ENCODE data around the gene ZFYVE19.

The ZFYVE19 gene

GRCh38 chr15:40812721-40813425 lies 6.0 kb downstream of the ZFYVE19 start:
- Histone ChIP-seq H3K9me3 (ENCODE audit: control insufficient read depth, low read length) (no peaks in the 10 kb centered on the region), H3K4me1 (ENCODE audit: control insufficient read depth, insufficient read depth, low read length, poor library complexity, severe bottlenecking) (peaks cover 4% of the 10 kb centered on the region), H3K27ac (ENCODE audit: insufficient read depth, low read length, poor library complexity, severe bottlenecking) (no peak overlapping the region), H3K4me3 (ENCODE audit: insufficient read depth, low read depth, low read length, poor library complexity, severe bottlenecking) (no peak overlapping the region), H3K27me3 (replicated peaks; ENCODE audit: control insufficient read depth, insufficient read depth, low read length, poor library complexity, severe bottlenecking) (no peaks in the 10 kb centered on the region), H3K36me3 (ENCODE audit: control insufficient read depth, insufficient read depth, low read length) (peaks cover 30% of the 10 kb centered on the region)
- DNase-seq, result no peak

- Histone ChIP-seq H3K4me1 (ENCODE audit: control insufficient read depth, insufficient read depth, low read length, poor library complexity, severe bottlenecking) (no peaks in the 10 kb centered on the region), H3K4me3 (ENCODE audit: insufficient read depth, low read depth, low read length, poor library complexity, severe bottlenecking) (no peak overlapping the region), H3K9me3 (ENCODE audit: control insufficient read depth, low read length) (no peaks in the 10 kb centered on the region), H3K36me3 (ENCODE audit: control insufficient read depth, insufficient read depth, low read length) (peaks cover 26% of the 10 kb centered on the region), H3K27me3 (replicated peaks; ENCODE audit: control insufficient read depth, insufficient read depth, low read length, poor library complexity, severe bottlenecking) (no peaks in the 10 kb centered on the region), H3K27ac (ENCODE audit: insufficient read depth, low read length, poor library complexity, severe bottlenecking) (no peak overlapping the region)
- no peak for DNase-seq
Observed at GRCh38 chr15:40815042-40815698, 8.3 kb downstream of the ZFYVE19 start.

GRCh38 chr15:40819048-40819447 lies 12.2 kb downstream of the ZFYVE19 start:
- Histone ChIP-seq H3K27me3 (replicated peaks; ENCODE audit: control insufficient read depth, insufficient read depth, low read length, poor library complexity, severe bottlenecking) (no peaks in the 10 kb centered on the region), H3K4me3 (ENCODE audit: insufficient read depth, low read depth, low read length, poor library complexity, severe bottlenecking) (no peak overlapping the region), H3K9me3 (ENCODE audit: control insufficient read depth, low read length) (no peaks in the 10 kb centered on the region)

GRCh38 chr15:40821195-40821594 lies 14.3 kb downstream of the ZFYVE19 start:
- Histone ChIP-seq H3K4me3 (ENCODE audit: insufficient read depth, low read depth, low read length, poor library complexity, severe bottlenecking) (no peak overlapping the region), H3K36me3 (ENCODE audit: control insufficient read depth, insufficient read depth, low read length) (no peaks in the 10 kb centered on the region), H3K9me3 (ENCODE audit: control insufficient read depth, low read length) (no peaks in the 10 kb centered on the region), H3K4me1 (ENCODE audit: control insufficient read depth, insufficient read depth, low read length, poor library complexity, severe bottlenecking) (no peaks in the 10 kb centered on the region), H3K27ac (ENCODE audit: insufficient read depth, low read length, poor library complexity, severe bottlenecking) (no peak overlapping the region), H3K27me3 (replicated peaks; ENCODE audit: control insufficient read depth, insufficient read depth, low read length, poor library complexity, severe bottlenecking) (no peaks in the 10 kb centered on the region)
- DNase-seq, result no peak

More at GRCh38 chr15:40819048-40819447, 12.2 kb downstream of the ZFYVE19 start:
- no peak overlapping the region for H3K27ac ChIP-seq (ENCODE audit: insufficient read depth, low read length, poor library complexity, severe bottlenecking)
- no peak for DNase-seq
- H3K36me3 ChIP-seq (ENCODE audit: control insufficient read depth, insufficient read depth, low read length), result no peaks in the 10 kb centered on the region
- no peaks in the 10 kb centered on the region for H3K4me1 ChIP-seq (ENCODE audit: control insufficient read depth, insufficient read depth, low read length, poor library complexity, severe bottlenecking)

- Histone ChIP-seq H3K36me3 (ENCODE audit: control insufficient read depth, insufficient read depth, low read length) (no peaks in the 10 kb centered on the region), H3K4me3 (ENCODE audit: insufficient read depth, low read depth, low read length, poor library complexity, severe bottlenecking) (no peak overlapping the region), H3K9me3 (ENCODE audit: control insufficient read depth, low read length) (no peaks in the 10 kb centered on the region), H3K27me3 (replicated peaks; ENCODE audit: control insufficient read depth, insufficient read depth, low read length, poor library complexity, severe bottlenecking) (no peaks in the 10 kb centered on the region), H3K4me1 (ENCODE audit: control insufficient read depth, insufficient read depth, low read length, poor library complexity, severe bottlenecking) (no peaks in the 10 kb centered on the region), H3K27ac (ENCODE audit: insufficient read depth, low read length, poor library complexity, severe bottlenecking) (no peak overlapping the region)
- no peak for DNase-seq
Observed at GRCh38 chr15:40823572-40824343, 16.9 kb downstream of the ZFYVE19 start.

GRCh38 chr15:40825661-40826422 lies 19.0 kb downstream of the ZFYVE19 start:
- Histone ChIP-seq H3K4me1 (ENCODE audit: control insufficient read depth, insufficient read depth, low read length, poor library complexity, severe bottlenecking) (no peaks in the 10 kb centered on the region), H3K27ac (ENCODE audit: insufficient read depth, low read length, poor library complexity, severe bottlenecking) (no peak overlapping the region)
- no peak for DNase-seq

GRCh38 chr15:40826423-40827075 lies 19.7 kb downstream of the ZFYVE19 start:
- Histone ChIP-seq H3K9me3 (ENCODE audit: control insufficient read depth, low read length) (no peaks in the 10 kb centered on the region), H3K27ac (ENCODE audit: insufficient read depth, low read length, poor library complexity, severe bottlenecking) (no peak overlapping the region), H3K36me3 (ENCODE audit: control insufficient read depth, insufficient read depth, low read length) (no peaks in the 10 kb centered on the region), H3K27me3 (replicated peaks; ENCODE audit: control insufficient read depth, insufficient read depth, low read length, poor library complexity, severe bottlenecking) (no peaks in the 10 kb centered on the region), H3K4me1 (ENCODE audit: control insufficient read depth, insufficient read depth, low read length, poor library complexity, severe bottlenecking) (no peaks in the 10 kb centered on the region), H3K4me3 (ENCODE audit: insufficient read depth, low read depth, low read length, poor library complexity, severe bottlenecking) (no peak overlapping the region)
- no peak for DNase-seq

More at GRCh38 chr15:40825661-40826422, 19.0 kb downstream of the ZFYVE19 start:
- Histone ChIP-seq H3K4me3 (ENCODE audit: insufficient read depth, low read depth, low read length, poor library complexity, severe bottlenecking) (no peak overlapping the region), H3K9me3 (ENCODE audit: control insufficient read depth, low read length) (no peaks in the 10 kb centered on the region), H3K27me3 (replicated peaks; ENCODE audit: control insufficient read depth, insufficient read depth, low read length, poor library complexity, severe bottlenecking) (no peaks in the 10 kb centered on the region), H3K36me3 (ENCODE audit: control insufficient read depth, insufficient read depth, low read length) (no peaks in the 10 kb centered on the region)

- Histone ChIP-seq H3K27me3 (replicated peaks; ENCODE audit: control insufficient read depth, insufficient read depth, low read length, poor library complexity, severe bottlenecking) (no peaks in the 10 kb centered on the region), H3K4me1 (ENCODE audit: control insufficient read depth, insufficient read depth, low read length, poor library complexity, severe bottlenecking) (no peaks in the 10 kb centered on the region), H3K27ac (ENCODE audit: insufficient read depth, low read length, poor library complexity, severe bottlenecking) (no peak within 1 kb of the TSS), H3K4me3 (ENCODE audit: insufficient read depth, low read depth, low read length, poor library complexity, severe bottlenecking) (no peak within 1 kb of the TSS), H3K36me3 (ENCODE audit: control insufficient read depth, insufficient read depth, low read length) (no peaks in the 10 kb centered on the region), H3K9me3 (ENCODE audit: control insufficient read depth, low read length) (no peaks in the 10 kb centered on the region)
- no peak for DNase-seq
Observed at GRCh38 chr15:40828447-40829036, 21.7 kb downstream of the ZFYVE19 start, which contains the start of gene PPP1R14D. TSS of gene PPP1R14D (minus strand) at chr15:40828708. CDS start at chr15:40828641, 67 bp downstream.

- Histone ChIP-seq H3K4me1 (ENCODE audit: control insufficient read depth, insufficient read depth, low read length, poor library complexity, severe bottlenecking) (no peaks in the 10 kb centered on the region), H3K36me3 (ENCODE audit: control insufficient read depth, insufficient read depth, low read length) (no peaks in the 10 kb centered on the region), H3K4me3 (ENCODE audit: insufficient read depth, low read depth, low read length, poor library complexity, severe bottlenecking) (no peak overlapping the region), H3K27me3 (replicated peaks; ENCODE audit: control insufficient read depth, insufficient read depth, low read length, poor library complexity, severe bottlenecking) (no peaks in the 10 kb centered on the region), H3K27ac (ENCODE audit: insufficient read depth, low read length, poor library complexity, severe bottlenecking) (no peak overlapping the region), H3K9me3 (ENCODE audit: control insufficient read depth, low read length) (no peaks in the 10 kb centered on the region)
- no peak for DNase-seq
Observed at GRCh38 chr15:40829115-40829514, 22.2 kb downstream of the ZFYVE19 start.

All from effector memory CD4-positive, alpha-beta T cell (primary cell).